ENCODE measurements around the gene RFPL3.

- TF ChIP-seq CTCF (IDR thresholded peaks at IDR 0.05) (no peak), E2F6 (IDR thresholded peaks at IDR 0.05; ENCODE audit: borderline replicate concordance, low read depth) (no peak), GATA3 (IDR thresholded peaks at IDR 0.05; ENCODE audit: borderline replicate concordance) (no peak), ZSCAN20 (CRISPR knock-in tag; IDR thresholded peaks at IDR 0.05) (no peak), POLR2A (IDR thresholded peaks at IDR 0.05; ENCODE audit: low read length) (no peak), EP300 (IDR thresholded peaks at IDR 0.05) (no peak)
Measured at GRCh38 chr22:32308191-32308590, 49.5 kb upstream of the RFPL3 start.
